Middle frontal gyrus (tissue), 1 donor: ENCODE measurements around the gene IPO9.
"Not testable (repeated sequence)": the region's sequence is repeated elsewhere in the genome, so short reads cannot be mapped to it uniquely, and the experiment has no call there.

ENCODE experiments used
- DNase-seq: peaks from one replicate; pipeline ENCODE4 v3.0.0-alpha.2; 2015; ENCODE audit warnings: low spot score; ENCODE audit errors: extremely low spot score

IPO9 gene

GRCh38 chr1:201848230-201848629 is 19.3 kb downstream of the IPO9 start:
- DNase-seq = no peak

- DNase-seq = no peak
Measured at GRCh38 chr1:201849372-201850052, 20.6 kb downstream of the IPO9 start.

- DNase-seq = no peak
Measured at GRCh38 chr1:201850053-201850397, 21.1 kb downstream of the IPO9 start.

- no peak for DNase-seq
Measured at GRCh38 chr1:201851949-201852348, 23.0 kb downstream of the IPO9 start.

GRCh38 chr1:201856722-201857121 is 27.8 kb downstream of the IPO9 start:
- not testable (repeated sequence) for DNase-seq

- DNase-seq = no peak
Measured at GRCh38 chr1:201859424-201859823, 30.5 kb downstream of the IPO9 start.

- no peak for DNase-seq
Measured at GRCh38 chr1:201861448-201861847, 32.5 kb downstream of the IPO9 start.

GRCh38 chr1:201870397-201870796 is 41.4 kb downstream of the IPO9 start:
- no peak for DNase-seq

GRCh38 chr1:201874672-201875071 is 45.7 kb downstream of the IPO9 start:
- no peak for DNase-seq

- no peak for DNase-seq
Measured at GRCh38 chr1:201876148-201876818, 47.3 kb downstream of the IPO9 start.

- peak; percentile 37 for DNase-seq
Measured at GRCh38 chr1:201877877-201878401, 49.0 kb downstream of the IPO9 start.

- DNase-seq = no peak
Measured at GRCh38 chr1:201880928-201881571, 52.1 kb downstream of the IPO9 start.

GRCh38 chr1:201881617-201882016 is 52.7 kb downstream of the IPO9 start:
- DNase-seq = no peak

- DNase-seq = peak; percentile 33
Measured at GRCh38 chr1:201882665-201883132, 53.7 kb downstream of the IPO9 start.

GRCh38 chr1:201883266-201883665 is 54.3 kb downstream of the IPO9 start:
- DNase-seq = no peak

GRCh38 chr1:201883786-201884185 is 54.8 kb downstream of the IPO9 start:
- no peak for DNase-seq

- DNase-seq = no peak
Measured at GRCh38 chr1:201884425-201884824, 55.5 kb downstream of the IPO9 start.

- DNase-seq = no peak
Measured at GRCh38 chr1:201885531-201886075, 56.6 kb downstream of the IPO9 start.

- no peak for DNase-seq
Measured at GRCh38 chr1:201886103-201886885, 57.3 kb downstream of the IPO9 start.

GRCh38 chr1:201887116-201887866 is 58.3 kb downstream of the IPO9 start:
- peak; percentile 24 for DNase-seq
